ENCODE measurements around the gene ZBTB6.

ZBTB6 gene, protein sequence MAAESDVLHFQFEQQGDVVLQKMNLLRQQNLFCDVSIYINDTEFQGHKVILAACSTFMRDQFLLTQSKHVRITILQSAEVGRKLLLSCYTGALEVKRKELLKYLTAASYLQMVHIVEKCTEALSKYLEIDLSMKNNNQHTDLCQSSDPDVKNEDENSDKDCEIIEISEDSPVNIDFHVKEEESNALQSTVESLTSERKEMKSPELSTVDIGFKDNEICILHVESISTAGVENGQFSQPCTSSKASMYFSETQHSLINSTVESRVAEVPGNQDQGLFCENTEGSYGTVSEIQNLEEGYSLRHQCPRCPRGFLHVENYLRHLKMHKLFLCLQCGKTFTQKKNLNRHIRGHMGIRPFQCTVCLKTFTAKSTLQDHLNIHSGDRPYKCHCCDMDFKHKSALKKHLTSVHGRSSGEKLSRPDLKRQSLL

DNA sequence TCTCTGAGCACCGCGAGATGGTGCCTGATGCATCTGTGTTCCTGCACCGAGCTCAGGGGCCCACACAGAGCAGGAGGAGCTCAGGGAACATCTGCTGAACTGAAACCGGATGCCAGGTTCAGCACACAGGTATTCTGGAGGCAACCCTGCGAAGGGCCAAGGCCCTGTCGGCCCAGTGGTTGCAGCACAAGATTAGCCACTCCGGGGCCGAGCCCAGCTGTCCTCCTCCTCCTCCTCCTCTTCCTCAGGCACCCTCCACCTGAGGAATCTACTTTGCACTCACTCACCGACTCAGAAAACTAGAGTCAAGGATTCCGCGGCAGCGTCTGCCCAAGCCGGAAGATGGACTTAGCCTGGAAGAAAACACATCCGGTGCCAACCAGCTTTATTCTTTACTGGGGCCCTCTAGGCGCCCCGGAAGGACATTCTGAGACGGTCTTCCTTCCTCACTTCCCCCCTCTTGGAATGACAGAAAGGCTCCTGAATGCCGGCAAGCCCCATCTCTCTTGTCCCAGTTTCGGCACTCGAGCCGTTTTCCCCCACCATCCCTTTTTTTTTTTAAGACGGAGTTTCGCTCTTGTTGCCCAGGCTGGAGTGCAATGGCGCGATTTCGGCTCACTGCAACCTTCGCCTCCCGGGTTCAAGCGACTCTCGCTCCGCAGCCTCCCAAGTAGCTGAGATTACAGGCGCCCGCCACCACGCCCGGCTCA is at the start of gene ZBTB6:
TSS of gene ZBTB6 (minus strand) at position 360 of the 710 bp plus-strand sequence. CDS start 1,251 bp downstream, outside the sequence.
- DNase-seq (ENCODE audit: low read depth in 3 of 3), result peak; percentile 29 to 70 (median 51)

DNA sequence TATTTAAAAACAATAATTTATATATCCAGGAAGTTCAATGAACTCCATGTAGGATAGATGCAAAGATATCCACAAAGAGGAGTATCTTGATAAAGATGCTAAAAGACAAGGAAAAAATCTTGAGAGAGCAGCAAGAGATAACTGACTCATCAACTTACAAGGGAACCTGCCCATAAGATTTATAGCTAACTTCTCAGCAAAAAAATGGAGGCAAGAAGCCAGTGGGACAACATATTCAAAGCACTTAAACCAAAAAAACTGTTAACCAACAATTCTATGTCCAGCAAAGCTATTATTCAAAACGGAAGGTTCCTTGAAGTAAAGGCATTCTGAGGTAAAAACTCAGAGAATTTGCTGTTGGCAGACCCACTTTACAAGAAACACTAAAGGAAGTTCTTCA is 48.0 kb upstream of the ZBTB6 start:
- DNase-seq (ENCODE audit: low read depth in 3 of 3), result no peak

DNA sequence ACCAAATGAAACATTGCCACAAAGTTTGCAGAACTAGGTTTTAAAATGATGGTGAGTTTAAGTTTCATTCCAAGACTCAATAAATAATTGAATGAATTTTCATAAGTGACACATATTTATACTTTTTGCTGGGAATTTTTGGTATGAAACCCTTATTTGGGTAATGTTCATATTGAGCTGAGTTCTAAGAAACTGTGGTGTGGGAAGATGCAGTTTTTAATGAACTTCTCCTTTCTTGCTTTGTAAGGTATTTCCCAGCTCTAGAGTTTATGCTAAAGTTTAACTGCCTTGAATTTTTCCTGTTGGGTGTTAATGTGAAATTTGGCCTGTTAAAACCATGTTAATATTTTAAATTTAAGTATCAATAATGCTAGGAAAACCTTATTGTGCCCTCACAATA is 42.8 kb upstream of the ZBTB6 start:
- DNase-seq (ENCODE audit: low read depth in 3 of 3), result no peak

DNA sequence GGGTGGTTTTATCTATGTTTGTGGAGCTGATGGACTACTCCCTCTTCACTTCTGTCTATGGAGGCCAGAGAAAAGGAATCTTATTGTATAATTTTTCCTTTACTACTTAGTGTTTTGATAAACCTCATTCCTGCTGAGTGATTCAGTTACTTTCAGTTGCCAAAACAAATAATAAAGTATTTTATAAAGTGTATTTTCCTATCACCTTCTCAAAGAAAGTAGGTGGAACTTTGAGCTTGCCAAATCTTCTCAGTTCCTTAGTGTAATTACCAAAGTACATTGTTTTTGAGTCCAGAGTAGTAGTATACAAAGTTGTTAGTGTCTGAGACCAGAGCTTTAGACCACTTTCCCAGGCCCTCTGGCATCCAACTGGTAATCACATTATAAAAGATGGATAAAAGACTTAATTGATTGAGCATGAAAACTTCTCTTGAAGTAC is 41.1 kb upstream of the ZBTB6 start:
- DNase-seq (ENCODE audit: low read depth in 3 of 3), result no peak

DNA sequence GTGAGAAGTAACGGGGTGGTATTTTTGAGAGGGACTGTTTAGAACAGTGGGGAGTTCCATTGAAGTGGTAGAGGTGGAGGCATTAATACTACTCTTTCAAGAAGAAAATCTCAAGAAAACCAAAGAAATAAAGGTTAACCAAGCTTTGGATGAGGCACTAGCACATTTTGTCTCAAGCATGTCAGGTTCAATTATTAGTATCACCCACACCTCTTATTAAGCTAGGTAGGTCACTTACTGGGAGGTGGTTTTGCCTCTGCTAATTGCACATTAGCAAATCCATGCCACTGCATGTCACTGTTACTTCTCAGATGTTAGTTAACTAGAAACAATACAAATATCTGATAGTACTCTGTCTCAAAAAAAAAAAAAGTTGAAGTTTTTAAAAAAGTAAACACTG is 37.9 kb upstream of the ZBTB6 start:
- no peak for DNase-seq (ENCODE audit: low read depth in 3 of 3)

DNA sequence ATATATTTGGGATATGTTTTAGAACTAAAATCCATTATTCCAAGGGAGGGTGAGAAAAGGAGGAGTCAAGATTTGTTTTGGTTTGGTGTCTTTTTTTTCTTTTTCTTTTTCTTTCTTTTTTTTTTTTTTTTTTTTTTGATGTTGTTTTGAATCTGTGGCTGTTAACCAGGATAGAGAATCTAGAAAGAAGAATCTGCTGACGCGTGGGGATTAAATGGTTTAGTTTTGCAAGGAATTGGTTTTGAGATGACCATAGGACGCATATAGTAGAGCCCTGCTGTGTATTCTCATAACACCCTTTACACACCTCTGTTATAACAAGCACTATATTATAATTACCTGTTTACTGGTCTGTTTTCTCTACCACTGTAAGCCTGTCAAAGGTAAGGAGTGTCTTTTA is 37.1 kb upstream of the ZBTB6 start:
- no peak for DNase-seq (ENCODE audit: low read depth in 3 of 3)

DNA sequence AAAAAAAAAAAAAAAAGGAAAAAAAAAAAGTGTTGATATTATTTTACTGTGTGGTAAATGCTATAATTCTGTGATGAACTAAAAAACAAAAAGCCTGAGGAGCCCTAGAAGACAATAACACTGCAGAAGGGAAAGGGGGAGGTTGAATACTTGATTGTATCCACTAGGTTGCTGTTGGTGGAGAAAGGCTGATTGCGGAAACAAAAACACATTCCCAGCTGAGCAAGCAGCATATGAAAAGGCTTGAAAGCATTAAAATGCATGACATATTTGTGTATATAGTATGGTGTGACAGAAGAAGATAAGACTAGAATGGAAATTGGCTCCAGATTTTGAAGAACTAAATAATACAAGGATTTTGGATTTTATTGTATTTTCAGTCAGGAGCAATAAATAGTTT is 36.6 kb upstream of the ZBTB6 start:
- DNase-seq (ENCODE audit: low read depth in 3 of 3), result no peak

DNA sequence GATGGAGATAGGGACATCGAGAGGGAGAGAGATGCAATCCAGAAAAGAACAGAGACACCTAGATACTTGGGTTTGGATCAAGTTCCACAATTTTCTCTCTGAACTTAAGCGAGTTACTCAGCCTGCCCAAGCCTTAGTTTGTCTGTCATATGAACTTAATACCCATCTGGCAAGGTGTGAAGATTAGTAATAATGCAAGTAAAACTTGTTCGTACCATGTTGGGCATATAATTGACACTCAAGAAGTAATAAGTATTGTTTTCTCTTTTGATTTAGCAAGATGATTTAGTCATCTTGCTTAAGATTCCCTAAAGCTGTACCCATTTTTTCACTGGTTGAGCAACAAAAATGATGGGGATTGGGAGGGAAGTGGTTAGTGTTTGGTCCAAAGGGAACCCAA is 35.2 kb upstream of the ZBTB6 start:
- DNase-seq (ENCODE audit: low read depth in 3 of 3), result no peak

DNA sequence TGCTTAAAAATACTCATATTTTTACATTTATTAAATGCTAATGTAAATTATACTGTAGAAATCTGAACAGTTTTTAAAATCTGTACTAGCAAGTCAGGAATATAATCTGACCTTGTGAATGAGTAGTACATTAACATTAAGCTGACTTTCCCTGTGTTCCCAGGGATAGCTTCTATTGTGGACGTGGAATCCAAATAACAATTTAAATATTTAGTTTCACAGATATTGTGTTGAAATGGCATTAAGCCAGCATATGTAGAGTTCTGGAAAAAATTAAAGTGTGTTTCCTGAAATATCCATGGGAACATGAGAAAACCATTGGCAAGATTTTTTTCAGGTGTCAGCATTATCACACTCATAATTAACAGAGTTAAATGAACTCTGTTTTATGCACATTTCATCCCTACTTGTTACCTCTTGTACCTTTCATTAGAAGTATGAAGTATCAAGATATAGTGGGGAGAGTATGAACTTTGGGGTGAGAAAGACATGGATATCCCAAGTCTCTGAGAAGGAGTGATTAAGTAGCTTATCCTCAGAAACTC is 33.4 kb upstream of the ZBTB6 start:
- DNase-seq (ENCODE audit: low read depth in 3 of 3), result no peak

DNA sequence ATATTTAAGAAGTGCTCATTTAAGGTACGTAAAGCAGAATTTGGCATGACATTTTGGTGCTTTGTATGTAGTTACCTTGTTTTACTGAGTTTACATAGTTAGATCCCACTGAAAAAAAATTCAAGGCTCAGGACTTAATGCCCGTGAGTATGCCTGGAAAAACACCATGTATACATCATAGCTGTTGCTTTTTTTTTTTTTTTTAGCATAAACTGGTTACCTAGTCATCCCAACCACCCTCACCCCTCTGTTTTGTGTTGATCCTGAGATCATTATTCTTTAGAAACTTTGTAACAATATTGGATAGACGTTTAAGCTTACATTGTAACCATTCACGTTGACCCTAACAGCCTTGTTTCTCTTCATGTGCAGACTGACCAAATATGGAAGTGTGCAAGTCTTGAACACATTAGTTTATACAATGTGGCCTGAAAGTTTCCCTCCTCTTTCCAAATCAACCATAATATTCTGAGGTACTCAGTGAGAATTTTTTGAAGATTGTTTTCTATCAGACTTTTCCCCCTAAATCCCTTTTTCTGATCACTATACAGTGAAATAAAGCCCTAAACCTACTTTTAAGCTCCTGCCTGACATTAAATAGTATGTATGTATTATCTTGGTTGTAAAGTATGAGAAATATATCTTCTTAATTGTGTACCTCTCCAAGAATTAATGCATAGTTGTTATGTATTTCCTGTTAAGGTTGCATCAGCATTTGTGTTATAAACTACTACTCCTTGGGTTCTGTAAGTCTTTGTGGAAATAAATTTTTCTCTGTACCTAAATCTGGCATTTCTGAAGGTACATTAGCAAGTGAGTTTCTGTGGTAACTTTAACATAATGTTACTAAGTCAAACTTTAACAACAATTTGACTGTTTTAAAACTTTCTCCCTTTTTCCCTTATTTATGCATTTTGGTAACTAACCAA is 32.1 kb upstream of the ZBTB6 start:
- no peak for DNase-seq (ENCODE audit: low read depth in 3 of 3)

DNA sequence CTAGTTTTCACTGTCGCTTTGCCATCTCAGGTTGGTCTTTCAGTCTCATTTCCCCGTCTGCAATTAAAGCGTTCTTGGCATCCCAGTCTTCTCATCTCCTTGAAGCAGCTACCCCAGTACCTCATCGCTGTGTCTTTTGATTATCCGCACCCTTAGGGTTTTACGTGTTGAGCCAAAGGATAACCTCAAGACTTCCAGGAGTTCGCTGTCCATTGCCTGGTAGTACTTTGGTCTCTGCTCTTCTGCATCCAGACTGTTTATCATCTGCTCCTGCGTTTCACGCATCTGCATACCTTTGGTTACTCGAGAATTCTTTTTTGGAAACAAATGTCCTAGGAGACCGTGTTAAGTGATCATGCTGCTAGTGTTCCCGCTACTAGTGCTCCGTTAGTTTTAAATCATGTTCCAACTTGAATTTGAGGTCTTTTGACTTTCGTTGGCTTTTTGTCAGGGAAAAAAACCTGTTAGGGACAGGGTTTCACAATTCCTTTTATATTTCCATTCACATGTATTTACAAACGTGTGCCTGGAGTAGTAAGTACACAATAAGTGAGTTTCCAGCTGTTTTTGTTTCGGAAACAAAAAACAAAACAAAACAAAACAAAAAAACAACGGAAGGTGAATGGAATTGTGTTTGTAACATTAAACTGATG is 28.6 kb upstream of the ZBTB6 start:
- no peak for DNase-seq (ENCODE audit: low read depth in 3 of 3)

DNA sequence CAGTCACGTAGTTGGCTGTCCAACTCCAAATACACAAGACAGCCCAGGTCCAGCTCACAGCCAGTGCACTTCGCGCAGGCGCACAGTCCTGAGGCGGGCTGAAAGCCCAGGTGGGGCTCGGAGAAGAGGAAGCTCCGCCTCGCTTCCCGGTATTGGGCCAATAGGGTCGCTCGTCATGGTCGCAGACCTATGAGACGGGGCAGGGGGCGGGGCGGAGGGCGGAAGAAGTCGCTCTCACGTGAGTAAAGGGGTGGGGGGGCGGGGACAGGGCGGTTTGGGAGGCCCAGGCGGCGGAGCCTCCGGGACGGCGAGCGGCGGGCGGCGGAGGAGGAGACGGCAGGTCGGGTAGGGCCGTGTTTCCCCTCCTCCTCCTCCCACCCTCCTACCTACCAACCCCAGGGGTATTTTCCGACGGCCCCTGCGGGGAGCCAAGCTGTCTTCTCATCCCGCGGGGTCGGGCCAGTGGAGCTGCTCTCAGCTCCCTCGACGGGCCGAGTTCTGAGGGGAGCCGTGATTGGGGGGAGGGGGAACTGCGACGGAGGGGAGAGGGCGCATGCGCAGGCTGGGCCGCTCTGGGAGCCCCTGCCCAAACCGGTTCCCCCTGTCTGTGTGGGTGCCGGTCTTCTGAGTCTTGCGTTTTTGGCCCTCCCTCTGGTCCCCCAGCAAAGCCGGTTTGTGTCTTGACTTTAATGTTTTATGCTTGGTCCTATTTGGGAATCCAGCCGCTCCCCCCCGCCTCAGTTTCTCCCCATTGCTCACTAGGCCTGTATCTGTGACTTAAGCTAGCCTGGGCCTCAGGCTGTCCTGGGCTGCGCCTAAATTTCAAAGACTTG is 27.8 kb upstream of the ZBTB6 start, which contains the start of gene RABGAP1:
TSS of gene RABGAP1 (plus strand) at position 272 of the 833 bp plus-strand sequence. CDS start 16,040 bp downstream, outside the sequence.
- DNase-seq (ENCODE audit: low read depth in 3 of 3), result peak; percentile 96 to 100 (median 98)

DNA sequence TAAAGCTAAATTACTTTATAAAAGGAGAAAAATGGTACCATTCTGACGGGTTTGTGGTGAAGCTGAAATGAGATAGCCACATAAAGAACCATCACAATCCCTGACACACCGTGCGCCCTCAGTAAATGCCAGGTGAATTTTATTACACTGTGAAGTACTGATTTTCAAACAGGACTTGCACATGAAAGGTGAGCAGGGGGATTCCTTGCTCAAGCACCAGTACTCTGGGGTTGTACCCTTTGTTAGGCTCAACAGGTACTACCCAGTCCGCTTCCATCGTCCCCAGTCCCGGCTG is 27.3 kb upstream of the ZBTB6 start:
- DNase-seq (ENCODE audit: low read depth in 3 of 3), result no peak

DNA sequence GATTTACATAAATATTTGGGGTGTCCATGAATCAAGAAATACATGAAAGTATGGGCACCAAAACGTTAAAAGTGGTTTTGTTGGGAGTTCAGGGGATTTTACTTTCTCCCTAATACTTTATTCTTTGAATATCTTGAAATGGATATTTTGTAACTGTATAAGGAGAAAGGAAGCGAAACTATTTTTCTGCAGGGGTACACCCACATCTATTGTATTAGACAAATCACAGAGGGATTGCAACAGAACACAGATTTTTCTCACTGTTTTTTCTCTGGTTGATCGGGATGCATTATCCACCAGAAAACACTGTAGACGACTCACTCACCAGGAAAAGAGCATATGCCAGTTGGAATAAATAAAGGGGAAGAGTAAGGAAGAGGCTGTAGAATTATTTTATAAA is 26.5 kb upstream of the ZBTB6 start:
- no peak for DNase-seq (ENCODE audit: low read depth in 3 of 3)

DNA sequence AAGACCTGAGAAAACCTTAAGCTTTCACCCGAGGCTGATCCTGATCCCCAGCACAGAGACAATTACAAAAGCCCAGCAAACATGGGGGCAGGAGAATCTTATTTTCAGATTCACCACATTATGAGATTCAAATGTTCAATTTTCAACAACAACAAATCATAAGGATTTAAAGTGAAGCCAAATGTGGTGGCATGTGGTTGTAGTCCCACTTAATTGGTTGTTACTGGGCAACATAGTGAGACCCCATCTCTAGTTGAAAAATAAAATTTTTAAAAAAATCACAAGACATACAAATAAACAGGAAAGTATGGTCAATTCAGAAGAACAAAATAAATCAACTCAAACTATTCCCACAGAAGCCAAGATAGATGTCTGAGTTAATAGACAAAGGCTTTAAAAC is 23.8 kb upstream of the ZBTB6 start:
- DNase-seq (ENCODE audit: low read depth in 3 of 3), result no peak

DNA sequence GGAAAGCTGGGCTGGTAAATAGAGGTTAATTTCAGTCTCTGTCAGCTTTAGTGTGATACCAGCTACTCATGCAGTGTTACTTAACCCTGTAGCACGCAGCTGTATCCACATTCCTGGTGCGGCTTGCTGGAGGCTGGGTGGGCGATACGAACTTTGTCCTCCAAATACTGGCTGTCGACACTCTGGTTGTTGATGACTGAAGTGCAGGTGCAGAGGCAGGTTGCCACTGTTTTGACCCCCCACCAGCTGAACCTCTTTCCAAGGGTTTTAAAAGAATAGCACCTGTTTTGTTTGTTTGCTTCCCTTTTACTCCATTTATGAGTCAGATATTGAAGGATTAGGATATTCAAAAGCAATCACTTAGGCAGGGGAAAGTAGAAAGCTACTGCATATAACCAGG is 23.3 kb upstream of the ZBTB6 start:
- no peak for DNase-seq (ENCODE audit: low read depth in 3 of 3)

DNA sequence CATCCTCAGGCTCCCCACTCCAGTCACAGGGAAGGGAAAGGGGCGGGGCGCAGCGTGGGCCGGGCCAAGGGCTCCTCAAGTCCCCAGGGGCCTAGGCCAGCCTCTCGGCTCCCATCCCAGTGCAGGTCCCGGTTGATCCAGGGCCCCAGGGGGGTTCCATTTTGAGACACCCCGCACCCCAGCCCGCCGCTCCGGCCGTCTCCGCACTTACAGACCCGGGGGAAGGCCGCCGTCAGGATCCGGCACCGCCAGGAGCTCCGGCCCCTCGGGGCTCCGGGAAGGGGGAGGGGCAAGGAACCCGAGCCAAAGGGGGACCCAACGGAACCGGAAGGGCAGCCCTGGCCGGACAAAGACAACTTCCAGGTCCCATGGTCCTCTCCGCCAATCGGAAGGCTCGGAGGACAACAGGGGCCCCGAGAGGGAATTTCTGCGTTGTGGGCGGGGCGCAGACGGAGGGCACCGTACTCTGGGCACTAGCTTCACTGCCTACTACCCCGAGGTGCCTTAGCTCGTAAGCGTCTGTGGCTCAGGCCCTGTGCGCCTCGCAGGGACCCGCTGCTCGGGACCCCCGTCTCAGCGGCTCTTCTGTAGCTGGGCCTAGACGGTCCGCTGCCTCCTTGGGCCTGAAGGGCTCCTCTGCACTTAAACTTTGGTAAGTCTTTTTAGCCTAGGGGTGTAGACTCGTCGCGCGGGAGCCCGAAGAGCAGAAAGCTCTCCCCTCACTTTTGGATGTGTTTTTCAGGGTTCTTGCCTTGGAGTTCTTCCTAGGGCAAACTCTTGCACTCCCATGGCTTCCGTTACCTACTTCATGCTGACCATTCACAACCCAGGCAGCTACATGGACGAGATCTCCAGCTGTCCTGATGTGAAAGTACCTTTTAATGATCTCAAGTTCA is 18.4 kb upstream of the ZBTB6 start, which contains the start of gene ZBTB26:
TSS of gene ZBTB26 (minus strand) at position 287 of the 896 bp plus-strand sequence. CDS start 11,578 bp downstream, outside the sequence.
- DNase-seq (ENCODE audit: low read depth in 3 of 3), result peak; percentile 81 to 89 (median 86)

DNA sequence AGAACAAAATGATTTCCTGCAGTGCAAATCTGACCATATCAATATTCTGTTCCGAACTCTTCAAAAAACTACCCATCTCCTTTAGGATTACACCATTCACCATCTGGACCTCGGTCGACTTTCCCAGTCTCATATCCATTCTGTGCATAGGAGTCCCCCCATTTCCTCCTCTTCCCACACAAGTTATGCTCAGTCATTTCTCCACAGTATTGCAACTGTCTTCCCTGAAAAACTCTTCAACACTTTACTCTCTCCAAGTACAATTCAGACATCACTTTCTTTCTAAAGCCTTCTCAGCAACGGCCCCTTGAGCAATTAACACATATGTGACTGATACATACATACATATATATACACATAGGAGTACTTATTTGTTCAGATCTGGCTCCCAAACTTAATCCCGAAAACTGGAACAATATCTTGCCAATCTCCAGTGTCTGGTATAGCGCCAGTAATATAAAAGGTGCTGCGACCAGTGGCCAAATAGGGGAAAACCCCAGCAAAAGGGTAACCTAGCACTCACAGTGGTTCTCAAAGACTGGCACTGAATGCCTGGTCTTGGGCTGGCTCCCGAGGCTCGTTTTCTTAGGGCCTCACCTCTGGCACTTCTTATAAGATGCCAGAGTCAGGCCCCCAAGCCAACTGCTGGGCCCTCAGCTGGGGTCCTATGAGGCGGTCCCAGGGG is 17.6 kb upstream of the ZBTB6 start:
- no peak for DNase-seq (ENCODE audit: low read depth in 3 of 3)
